Activated naive CD4-positive, alpha-beta T cell (primary cell): ENCODE measurements around the gene CKM.

ENCODE experiments used
- DNase-seq, 4 experiments: peaks; one replicate each; lab custom pipeline; 2025; lab: John Stamatoyannopoulos, UW

The CKM gene

DNA sequence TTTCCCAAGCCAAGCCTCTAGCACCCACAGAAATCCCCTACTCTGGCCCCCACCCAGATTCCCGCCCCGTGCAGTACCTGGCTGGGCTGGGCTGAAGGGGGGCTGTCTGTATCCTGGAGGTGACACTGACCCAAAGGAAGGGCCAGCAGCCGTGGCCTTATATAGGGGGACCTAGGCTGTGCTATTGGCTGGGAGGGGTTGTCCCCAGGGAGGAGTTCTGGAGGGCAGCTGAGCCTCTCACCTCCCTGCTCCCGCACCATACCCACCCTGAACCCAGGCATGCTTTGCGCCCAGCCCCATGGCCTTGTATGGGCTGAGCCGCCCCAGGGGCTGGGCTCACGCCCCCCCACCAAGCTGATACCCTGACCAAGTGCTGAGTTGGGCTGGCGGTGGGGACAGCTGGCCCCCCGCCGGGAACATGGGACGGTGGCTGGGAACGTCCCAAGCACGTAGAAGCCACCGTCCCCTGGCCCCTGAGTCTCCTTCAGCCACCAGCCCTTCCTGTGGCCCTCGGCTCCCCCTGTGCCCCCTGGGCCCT lies at the start of gene CKM:
Gene CKM, minus strand, starts transcription at position 132 of the 538 bp plus-strand sequence. CDS start 3,162 bp downstream, outside the sequence.
- no peak for DNase-seq

DNA sequence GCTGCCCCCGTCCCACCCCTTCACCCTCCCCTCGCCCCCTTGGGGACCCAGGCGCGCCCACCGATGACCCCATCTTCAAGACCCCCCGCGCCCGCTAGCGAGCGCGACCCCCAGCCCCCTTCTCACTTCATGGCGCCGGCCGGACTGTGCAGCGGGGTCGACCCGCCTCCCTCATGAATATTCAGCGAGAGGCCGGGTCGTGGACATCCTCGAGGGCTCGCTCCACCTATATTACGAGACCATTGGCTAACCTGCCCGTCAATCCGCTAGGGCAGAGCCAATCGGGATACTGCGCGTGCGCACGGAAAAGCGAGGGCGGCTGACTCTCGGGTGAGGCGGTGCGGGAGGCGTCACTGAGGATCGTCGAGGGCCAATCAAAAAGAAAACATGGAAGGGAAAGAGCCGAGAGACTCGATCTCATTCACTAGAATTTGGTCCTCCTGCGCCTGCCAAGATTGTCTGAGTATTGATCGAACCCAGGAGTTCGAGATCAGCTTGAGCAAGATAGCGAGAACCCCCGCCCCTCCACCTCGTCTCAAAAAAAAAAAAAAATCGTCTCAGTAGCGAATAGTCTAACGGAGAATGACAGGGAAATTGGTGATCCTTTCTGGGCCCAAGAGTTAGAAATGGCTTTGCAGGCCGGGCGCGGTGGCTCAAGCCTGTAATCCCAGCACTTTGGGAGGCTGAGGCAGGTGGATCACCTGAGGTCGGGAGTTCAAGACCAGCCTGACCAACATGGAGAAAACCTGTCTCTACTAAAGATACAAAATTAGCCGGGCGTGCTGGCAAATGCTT lies 47.9 kb upstream of the CKM start, which contains the start of gene ERCC2:
Gene ERCC2, minus strand, starts transcription at position 164 of the 795 bp plus-strand sequence. Its CDS starts 33 bp downstream, at position 131.
- peak; percentile 98 to 99 (median 98) for DNase-seq

DNA sequence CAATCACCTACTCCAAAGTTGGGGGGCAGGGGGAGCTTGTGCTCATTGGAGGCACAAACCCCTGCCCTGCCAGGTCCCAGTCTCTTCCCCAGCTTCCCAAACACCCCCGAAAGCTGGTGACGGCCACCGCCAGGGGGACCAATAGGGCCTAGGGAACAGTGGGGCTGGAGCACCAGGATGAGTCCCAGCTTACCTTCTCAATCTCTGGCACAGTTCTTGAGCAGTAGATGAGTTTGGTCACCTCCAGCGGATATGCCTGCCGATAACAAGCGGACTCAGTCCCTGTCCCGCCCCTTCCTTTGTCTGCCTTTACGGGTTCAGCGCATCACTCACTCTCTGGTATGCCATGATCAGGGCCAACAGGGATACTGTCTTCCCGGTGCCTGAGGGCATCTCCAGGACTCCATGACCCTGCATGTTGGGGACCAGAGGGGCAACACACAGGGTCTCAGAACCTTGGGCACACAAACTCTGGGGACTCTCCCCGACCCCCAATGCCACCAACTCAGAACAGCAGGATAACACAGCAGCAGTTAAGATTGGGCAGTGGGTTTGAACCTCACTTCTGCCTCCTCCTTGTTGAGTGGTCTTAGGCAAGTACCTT lies 46.2 kb upstream of the CKM start:
- no peak for DNase-seq

DNA sequence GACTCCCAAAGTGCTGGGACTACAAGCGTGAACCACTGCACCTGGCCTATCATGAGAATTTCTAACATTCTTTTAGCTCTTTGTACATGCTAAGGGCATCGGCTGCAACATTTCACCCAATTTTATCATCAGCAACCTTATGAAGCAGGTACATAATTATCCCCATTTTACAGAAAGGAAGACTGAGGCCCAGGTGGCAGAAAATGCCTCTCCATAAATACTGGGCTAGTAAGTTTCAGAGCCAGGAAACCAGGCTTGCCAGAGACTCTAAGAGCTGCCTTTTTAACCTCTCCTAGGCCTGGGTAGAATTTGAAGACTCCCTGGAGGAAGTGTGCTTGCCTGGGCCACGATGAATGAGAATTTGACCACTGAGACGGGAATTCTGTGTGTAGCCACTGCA lies 45.5 kb upstream of the CKM start:
- DNase-seq = no peak

DNA sequence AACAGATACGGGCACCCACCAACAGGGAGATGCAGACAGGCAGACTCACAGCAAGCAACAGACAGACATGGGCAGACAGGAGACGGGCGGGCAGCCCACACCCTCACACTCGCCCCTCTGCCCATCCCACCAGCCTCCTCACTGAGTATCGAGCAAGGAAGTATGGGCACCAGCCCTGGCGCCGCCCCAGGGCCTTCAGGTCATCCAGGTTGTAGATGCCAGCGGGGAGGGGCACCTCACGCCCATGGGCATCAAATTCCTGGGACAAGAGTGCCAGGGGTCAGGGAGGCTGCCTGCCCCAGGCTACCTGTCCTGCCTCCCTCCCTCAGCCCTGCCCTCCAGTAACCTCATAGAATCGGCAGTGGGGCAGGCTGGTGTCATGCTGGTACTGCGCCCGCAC lies 42.0 kb upstream of the CKM start:
- DNase-seq = no peak

DNA sequence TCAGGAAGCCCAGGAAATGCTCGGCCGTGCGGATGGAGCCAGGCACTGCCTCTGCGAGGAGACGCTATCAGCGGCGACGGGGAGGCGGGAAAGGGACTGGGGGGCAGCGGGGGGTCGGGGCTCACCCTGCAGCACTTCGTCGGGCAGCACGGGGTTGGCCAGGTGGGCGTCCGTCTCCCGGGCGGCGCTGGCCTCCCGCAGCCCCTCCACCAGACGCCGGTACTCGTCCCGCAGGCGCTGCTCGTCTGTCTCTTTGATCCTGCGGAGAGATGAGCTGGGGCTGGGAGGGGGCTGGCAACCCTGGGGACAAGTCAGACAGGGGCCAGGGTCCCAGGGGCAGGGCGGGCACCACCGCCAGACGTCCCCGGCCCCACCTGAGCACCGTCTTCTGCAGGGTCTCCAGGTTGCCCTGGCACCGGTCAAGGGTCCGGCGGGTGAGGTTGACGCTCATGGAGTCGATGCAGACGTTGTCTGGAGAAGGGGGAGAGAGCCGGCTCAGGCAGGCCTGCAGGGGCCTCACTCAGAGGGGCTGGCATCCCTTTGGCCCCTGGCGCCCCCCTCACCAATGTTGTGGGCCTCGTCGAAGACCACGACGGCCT lies 41.3 kb upstream of the CKM start:
- no peak for DNase-seq

DNA sequence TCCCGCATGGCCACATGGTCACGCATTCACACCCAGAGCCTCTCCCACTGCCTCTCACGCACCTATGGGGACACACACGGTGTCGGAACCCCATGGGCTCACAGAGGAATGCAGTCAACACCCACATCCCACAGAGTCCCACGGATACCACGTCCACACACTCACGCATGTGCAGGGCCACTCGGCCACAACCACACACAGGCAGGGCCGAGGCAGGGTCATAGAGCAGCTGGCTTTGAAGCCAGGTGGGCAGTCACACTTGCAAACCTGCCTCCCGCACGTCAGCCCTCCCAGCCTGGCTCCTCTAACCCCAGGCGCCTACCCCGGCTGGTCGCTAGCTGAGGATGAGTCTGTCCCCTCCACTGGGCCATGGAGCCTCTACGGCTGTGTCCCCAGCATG lies 39.6 kb upstream of the CKM start:
- no peak for DNase-seq

DNA sequence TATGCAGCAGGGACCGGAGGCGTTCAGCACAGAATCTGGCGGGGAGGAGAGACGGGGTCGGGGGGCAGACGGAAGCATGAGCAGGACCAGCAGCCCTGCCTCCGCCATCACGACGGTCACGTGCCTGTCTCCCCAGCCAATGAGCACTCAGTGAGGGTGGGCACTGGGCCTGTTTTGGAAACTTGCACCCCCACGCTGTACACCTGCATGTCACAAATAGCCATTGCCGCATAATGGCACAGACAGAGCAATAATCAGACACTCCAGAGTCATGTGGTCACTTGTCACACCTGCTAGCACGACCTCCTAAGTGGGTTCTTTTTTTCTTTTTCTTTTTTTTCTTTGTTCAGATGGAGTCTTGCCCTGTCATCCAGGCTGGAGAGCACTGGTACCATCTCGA lies 38.9 kb upstream of the CKM start:
- no peak for DNase-seq

DNA sequence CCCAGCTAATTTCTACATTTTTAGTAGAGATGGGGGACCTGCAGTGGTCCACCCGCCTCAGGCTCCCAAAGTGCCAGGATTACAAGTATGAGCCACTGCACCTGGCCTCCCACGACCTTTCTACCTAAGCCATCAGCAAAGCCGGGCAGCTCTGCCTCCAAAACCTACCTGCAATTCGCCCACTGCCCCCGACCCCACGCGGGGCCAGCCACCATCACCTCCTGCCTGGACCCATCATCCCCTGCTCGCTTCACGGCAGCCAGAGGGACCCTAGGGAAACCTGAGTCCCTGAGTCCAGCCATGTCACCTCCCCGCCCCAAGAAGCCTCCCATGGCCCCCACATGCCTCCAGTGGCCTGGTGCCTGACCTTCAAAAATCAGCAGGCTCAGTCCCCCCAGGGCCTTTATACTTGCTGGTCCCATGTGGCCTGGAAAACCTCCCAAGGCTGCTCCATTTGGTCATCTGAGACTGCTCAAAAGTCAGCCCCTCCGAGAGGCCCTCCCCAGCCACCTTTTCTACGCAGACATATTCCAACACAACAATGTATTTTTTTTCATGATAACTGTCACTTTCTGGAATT lies 35.6 kb upstream of the CKM start:
- DNase-seq = no peak

DNA sequence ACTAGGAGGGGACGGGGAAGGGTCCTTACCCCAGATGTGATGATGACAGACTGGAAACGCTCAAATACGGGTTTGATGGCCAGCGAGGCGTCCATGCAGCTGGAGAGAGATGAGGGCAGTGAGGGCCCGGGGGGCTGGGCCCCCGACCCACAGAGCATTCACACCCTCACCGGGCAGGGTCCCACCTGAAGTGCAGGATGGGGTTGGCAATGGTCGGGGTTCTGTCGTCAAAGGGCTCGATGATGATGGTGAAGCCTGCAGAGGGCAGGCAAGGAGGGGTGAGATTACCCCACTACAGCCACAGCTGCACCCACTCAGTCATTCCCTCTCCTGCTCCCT lies 34.7 kb upstream of the CKM start:
- DNase-seq = no peak

DNA sequence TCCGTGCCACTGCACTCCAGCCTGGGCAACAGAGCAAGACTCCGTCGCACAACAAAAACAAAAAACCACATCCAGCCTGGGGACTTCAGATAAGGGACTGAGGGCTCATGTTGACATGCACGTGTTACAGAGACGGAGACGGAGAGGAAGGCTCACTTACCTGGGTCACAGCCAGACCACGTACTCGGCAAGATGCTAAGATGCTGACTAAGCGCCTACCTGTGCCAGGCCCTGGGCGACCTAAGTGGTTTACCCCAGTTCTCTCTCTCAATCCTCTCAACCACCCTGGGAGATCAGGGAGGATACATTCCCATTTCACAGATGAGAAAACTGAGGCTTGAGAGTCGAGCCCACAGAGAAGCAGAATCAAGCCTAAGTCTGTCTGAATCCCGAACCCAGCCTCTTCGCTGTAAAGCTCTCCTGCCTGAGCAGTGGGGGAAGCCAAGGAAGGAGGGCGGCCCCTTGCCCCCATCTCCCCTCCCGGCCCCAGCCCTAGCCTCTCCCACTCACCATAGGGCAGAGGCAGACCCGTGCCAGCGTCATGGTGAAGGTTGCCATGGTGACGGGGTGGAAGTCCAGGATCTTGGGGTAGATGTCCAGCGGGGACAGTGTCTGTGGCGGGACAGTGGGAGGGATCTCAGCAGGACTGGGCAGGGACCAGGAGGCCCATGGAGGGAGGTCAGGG lies 34.2 kb upstream of the CKM start:
- no peak for DNase-seq

DNA sequence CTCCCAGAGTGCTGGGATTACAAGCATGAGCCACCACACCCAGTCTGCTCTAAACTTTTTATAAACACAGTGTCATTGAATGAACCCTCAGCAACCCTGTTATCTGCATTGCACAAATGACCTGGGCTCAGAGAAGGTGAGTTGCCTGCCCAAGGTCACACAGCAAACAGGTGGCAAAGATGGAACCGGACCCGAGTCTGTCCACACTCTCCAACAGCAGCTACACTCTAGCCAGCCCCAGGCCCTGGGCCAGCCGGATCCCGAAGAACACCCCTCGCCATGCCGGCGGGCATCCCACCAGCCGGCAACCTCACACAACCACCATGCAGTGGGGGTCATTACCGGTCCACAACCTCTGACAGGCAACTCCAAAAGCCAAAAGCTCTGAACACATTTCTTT lies 33.2 kb upstream of the CKM start:
- no peak for DNase-seq

DNA sequence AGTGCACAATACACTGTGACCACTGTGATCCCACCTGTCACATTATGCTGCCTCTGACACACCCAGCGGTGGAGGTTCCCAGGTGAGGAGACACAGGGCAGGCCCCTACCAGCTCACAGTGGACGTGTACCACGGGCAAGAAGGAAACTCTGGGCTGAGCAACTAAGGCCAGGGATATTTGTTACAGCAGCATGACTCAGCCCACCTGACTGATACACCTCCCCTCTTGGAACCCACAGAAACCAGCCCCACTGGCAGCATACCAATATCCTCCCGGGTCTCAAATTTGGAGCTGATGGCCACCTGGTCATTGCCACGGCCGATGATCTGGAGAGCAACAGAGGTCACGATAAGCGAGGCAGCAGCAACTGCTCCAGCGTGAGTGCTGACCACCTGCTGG lies 32.7 kb upstream of the CKM start:
- no peak for DNase-seq

DNA sequence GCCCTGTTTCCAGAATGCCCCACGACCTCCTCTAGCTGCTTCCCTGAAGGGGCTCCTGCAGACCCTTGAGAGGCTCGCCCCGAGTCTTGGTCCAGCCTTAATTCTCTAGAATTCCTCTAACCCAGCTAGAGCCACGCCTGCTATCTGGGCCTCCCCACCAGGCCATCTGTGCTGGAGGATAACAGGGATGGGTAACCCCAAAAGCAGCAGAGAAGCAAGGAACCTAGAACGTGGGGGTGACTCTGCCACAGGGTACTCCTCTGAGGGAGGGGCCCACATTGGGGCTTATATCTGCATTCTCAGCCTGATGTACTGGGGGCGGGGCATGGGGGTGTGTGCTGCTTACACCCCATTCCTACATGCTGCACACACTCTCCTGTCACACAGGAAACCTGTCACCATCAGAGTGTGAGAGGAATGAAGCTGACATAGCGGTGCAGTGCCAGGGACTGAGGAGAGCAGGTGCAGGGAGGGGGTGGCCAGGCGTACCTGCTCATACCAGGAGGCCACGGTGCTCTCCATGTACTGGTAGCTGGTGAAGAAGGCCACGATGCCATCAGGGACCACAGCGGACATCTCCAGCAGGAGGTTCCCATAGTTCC lies 31.7 kb upstream of the CKM start:
- DNase-seq = no peak

DNA sequence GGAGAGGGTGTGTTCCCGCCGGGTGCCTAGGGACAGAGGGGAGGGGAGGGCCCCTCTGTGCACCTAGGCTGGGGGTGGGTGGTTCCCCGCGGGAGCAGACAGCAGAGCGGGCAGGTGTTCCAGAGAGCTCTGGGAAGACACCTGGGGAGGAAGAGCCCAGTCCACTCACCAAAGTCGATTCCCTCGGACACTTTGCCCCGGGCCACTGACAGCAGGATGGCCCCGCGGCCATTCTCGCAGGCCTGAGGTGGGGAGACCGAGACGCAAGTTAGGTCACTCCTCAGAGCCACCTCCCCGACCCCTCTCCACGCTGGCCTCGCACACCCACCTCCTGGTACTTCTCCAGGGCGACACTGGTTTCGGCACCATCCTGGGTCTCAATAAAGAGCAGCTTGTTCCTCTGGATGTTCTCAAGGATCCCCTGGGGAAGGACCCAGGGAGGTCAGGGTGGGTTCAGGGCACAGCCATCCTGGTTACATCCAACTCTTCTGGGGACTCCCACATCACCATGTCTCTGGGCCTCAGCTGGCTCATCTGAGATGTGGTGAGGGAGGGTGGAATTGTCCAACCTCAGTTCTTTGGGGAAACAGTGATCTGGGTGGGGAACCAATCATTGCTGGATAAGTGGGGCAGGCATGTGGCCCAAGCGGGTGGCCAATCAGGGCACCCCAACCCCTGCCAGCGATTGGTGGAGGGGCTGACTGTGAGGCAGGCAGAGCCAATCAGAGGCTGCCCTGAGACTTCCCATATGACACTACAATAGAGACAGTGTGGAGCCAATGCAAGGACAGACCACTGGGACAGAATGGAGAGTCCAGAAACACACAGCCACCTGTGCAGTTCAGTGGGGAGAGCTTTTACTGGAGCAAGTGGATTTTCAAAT lies 30.5 kb upstream of the CKM start:
- no peak for DNase-seq

DNA sequence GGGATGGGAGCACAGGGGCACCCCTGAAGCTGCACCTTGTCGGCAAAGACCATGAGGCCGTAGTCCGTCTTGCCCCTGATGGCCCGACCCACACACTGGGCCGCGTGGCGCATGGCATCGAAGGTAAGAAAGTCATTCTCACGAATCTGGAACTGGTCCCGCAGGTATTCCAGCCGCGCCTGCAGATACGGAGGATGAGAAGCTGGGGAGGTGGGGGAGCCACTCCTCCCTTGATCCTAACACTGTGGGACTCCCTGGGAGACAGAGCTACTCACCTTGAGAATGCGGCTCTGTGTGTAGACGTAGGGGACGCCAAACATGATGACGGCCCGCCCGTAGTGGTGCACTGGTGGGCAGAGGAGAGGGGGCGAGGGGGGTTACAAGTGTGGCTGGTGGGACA lies 29.8 kb upstream of the CKM start:
- DNase-seq = no peak

DNA sequence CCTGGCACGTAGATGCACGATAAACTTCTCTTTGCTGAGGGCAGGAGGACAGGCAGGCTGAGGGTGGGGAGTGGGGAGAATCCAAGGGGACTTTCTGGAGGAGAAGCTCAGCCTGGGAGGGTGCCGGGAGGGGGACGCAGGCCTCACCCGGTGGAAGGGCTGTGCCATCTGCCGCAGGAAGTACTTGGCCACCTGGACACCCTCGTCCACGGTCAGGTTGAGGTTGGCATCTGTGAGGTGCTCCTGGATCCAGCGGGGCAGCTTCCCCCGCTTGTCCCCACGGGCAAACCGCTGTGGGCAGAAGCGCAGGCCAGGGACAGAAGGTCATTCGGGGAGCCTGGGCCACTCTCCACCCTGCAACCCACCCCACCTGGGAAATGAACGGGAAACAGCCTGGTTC lies 29.4 kb upstream of the CKM start:
- no peak for DNase-seq

DNA sequence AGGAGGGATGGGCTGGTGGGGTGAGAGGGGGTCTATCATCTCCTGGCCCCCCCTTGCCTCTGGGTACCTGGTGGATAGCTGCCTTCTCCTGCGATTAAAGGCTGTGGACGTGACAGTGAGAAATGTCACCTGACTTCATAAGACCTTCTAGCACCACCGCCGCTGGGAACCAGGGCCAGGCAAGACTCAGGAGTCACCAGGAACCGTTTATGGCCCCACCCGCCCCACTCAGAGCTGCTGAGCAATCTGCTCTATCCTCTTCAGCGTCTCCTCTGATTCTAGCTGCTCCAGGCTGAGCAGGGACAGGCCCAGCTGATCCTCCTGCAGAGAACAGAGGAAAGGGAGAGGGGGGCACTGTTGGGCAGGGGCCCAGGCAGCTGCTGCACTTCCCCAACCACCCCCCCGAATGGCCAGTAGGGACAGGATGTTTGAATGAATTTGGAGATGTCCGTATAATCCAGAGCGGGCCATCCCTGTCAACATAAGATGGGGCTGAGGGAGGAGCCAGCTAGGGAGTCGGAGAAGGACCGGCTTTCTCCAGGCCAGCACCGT lies 28.8 kb upstream of the CKM start:
- DNase-seq = no peak

DNA sequence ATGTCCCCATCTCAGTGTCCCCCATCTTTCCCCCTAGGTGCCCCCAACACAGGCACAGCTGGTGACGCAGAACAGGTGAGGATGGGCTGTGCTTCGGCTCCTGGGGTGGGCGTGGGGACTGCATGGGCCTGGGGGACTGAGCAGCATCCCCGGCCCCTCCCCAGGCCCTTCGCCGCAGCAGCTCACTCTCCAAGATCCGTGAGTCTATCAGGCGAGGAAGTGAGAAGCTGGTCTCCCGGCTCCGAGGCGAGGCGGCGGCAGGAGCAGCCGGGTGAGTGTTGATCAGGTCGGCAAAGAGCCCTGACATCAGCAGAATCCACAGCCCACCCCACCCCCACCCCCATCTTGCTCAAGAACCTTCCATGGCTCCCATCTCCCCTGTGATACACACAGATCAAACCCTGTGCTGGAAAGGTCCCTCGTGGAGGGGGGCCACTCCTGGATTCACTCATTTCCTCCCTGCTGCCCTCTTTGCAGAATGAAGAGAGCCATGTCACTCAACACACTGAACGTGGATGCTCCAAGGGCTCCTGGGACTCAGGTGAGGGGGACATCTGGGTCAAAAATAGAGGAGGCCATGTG lies 27.9 kb upstream of the CKM start:
- no peak for DNase-seq

DNA sequence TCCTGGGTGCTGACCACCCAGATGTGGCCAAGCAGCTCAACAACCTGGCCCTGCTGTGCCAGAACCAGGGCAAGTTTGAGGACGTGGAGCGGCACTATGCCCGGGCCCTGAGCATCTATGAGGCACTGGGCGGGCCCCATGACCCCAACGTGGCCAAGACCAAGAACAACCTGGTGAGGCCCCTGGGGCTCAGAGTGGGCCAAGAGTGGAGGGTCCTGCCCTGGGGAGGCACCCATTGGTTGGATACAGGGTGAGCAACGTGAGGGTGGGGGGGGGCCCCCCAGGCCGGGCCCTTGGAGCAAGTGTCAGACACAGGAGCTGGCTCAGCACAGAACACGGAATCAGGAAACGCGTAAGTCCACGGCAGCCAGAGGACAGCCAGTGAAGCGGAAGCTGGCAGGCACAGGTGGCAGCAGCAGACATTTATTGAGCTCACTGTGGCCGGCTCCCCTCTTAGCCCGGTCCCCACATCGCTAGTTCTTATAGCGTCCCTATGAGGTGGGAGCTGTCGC lies 26.8 kb upstream of the CKM start:
- no peak for DNase-seq
